ENCODE measurements around the gene RABL6.
"Not testable (repeated sequence)": the region's sequence is repeated elsewhere in the genome, so short reads cannot be mapped to it uniquely, and the experiment has no call there.

RABL6 gene

DNA sequence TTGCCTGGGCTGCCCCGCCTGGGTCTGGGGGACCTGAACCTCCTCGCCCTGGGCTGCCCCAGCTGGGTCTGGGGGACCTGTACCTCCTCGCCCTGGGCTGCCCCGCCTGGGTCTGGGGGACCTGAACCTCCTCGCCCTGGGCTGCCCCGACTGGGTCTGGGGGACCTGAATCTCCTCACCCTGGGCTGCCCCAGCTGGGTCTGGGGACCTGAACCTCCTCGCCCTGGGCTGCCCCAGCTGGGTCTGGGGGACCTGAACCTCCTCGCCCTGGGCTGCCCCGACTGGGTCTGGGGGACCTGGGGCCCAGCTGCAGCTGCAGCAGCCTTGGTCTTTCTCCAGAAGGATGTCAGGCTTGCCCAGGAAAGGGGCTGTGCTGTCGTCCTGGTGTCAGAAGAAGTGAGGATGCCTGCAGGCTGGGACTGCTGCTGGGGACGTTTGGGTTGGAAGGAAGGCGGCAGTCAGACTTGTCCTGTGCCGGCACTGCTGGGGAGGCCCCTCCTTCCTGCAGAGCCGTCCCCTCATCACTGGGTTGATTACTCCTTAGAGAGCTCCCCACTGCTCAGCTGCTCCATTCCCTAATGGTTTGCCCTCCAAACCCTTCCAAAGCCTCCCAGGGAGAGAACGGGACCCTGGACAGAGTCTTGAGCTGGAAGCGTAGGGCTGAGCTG is 25.8 kb downstream of the RABL6 start:
- H3K4me3 ChIP-seq (ENCODE audit: low read depth, low read length); H3K4me1 ChIP-seq (ENCODE audit: control insufficient read depth, insufficient read depth, low read length); H3K27me3 ChIP-seq (ENCODE audit: control insufficient read depth, insufficient read depth, low read length); H3K9me3 ChIP-seq (ENCODE audit: control insufficient read depth, insufficient read depth, low read depth, low read length); H3K9ac ChIP-seq (ENCODE audit: low read length); H3K27ac ChIP-seq (ENCODE audit: low read depth, low read length): not testable (repeated sequence)
- H3K36me3 ChIP-seq (ENCODE audit: control insufficient read depth, insufficient read depth, low read length): peaks cover 74% of the 10 kb centered on the region

- Histone ChIP-seq H3K9ac (ENCODE audit: low read length) (no peak overlapping the region), H3K36me3 (ENCODE audit: control insufficient read depth, insufficient read depth, low read length) (peaks cover 72% of the 10 kb centered on the region), H3K27ac (ENCODE audit: low read depth, low read length) (no peak overlapping the region), H3K4me1 (ENCODE audit: control insufficient read depth, insufficient read depth, low read length) (peaks cover 11% of the 10 kb centered on the region), H3K27me3 (ENCODE audit: control insufficient read depth, insufficient read depth, low read length) (no peaks in the 10 kb centered on the region), H3K4me3 (ENCODE audit: low read depth, low read length) (no peak overlapping the region), H3K9me3 (ENCODE audit: control insufficient read depth, insufficient read depth, low read depth, low read length) (no peaks in the 10 kb centered on the region)
Measured at GRCh38 chr9:136835162-136835931, 27.6 kb downstream of the RABL6 start.

GRCh38 chr9:136835932-136836904 is 28.5 kb downstream of the RABL6 start:
- Histone ChIP-seq H3K9me3 (ENCODE audit: control insufficient read depth, insufficient read depth, low read depth, low read length) (no peaks in the 10 kb centered on the region), H3K27me3 (ENCODE audit: control insufficient read depth, insufficient read depth, low read length) (no peaks in the 10 kb centered on the region), H3K9ac (ENCODE audit: low read length) (no peak overlapping the region), H3K27ac (ENCODE audit: low read depth, low read length) (no peak overlapping the region), H3K4me3 (ENCODE audit: low read depth, low read length) (no peak overlapping the region), H3K4me1 (ENCODE audit: control insufficient read depth, insufficient read depth, low read length) (peaks cover 20% of the 10 kb centered on the region), H3K36me3 (ENCODE audit: control insufficient read depth, insufficient read depth, low read length) (peaks cover 64% of the 10 kb centered on the region)

GRCh38 chr9:136837146-136837855 is 29.6 kb downstream of the RABL6 start:
- no peaks in the 10 kb centered on the region for H3K27me3 ChIP-seq (ENCODE audit: control insufficient read depth, insufficient read depth, low read length)
- H3K27ac ChIP-seq (ENCODE audit: low read depth, low read length): no peak overlapping the region
- H3K9ac ChIP-seq (ENCODE audit: low read length): no peak overlapping the region
- H3K36me3 ChIP-seq (ENCODE audit: control insufficient read depth, insufficient read depth, low read length): peaks cover 53% of the 10 kb centered on the region
- no peak overlapping the region for H3K4me3 ChIP-seq (ENCODE audit: low read depth, low read length)
- H3K4me1 ChIP-seq (ENCODE audit: control insufficient read depth, insufficient read depth, low read length): peaks cover 26% of the 10 kb centered on the region
- H3K9me3 ChIP-seq (ENCODE audit: control insufficient read depth, insufficient read depth, low read depth, low read length): no peaks in the 10 kb centered on the region

DNA sequence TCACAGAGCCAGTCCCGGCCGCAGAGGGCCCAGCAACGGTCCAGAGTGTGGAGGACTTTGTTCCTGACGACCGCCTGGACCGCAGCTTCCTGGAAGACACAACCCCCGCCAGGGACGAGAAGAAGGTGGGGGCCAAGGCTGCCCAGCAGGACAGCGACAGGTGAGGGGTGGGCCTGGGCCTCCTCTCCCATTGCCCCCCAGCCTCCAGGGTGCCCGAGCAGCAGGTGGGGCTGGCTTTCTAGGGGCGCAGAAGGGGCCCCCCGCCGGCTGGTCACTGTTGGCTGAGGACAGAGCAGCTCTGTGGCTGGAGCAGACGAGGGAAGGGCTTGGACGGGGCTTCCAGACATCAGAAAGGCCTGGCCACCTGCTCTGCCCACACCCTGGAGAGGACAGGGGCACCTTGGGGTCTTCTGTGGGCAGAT is 30.1 kb downstream of the RABL6 start:
- H3K27ac ChIP-seq (ENCODE audit: low read depth, low read length); H3K27me3 ChIP-seq (ENCODE audit: control insufficient read depth, insufficient read depth, low read length); H3K4me3 ChIP-seq (ENCODE audit: low read depth, low read length); H3K9ac ChIP-seq (ENCODE audit: low read length); H3K9me3 ChIP-seq (ENCODE audit: control insufficient read depth, insufficient read depth, low read depth, low read length): not testable (repeated sequence)
- Histone ChIP-seq H3K4me1 (ENCODE audit: control insufficient read depth, insufficient read depth, low read length) (peaks cover 30% of the 10 kb centered on the region), H3K36me3 (ENCODE audit: control insufficient read depth, insufficient read depth, low read length) (peaks cover 48% of the 10 kb centered on the region)

DNA sequence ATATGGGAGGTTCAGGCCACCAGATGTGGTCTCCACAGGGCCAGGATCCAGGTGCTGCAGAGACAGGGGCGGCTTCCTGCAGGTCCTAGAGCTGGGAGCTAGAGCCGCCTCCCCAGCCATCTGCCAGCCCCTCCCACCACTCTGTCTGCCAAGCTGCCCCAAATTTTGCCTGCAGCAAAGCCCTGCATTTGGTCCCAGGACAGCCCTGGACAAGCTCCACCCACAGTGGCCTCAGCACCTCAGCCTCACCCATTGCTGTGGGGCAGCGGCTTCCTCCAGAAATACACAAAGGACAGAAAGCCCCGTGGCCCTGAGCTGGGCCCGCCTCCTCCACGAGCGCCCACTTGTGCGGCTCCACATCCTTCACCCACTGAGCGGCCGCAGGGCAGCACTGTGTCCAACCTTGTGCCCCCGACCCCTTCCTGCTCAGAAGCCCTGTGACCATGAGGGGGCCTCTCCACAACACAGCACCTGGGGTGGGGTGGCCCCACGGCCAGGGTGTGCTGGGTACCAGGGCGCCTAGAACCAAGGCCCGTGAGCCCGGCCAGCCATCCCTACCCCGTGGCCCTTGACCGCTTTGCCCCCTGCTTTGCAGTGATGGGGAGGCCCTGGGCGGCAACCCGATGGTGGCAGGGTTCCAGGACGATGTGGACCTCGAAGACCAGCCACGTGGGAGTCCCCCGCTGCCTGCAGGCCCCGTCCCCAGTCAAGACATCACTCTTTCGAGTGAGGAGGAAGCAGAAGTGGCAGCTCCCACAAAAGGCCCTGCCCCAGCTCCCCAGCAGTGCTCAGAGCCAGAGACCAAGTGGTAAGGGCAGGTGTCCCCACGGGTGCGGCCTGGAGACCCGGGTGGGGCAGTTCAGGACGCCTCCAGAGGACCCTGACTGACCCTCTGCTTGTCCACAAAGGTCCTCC is 30.8 kb downstream of the RABL6 start:
- no peak overlapping the region for H3K27ac ChIP-seq (ENCODE audit: low read depth, low read length)
- no peaks in the 10 kb centered on the region for H3K9me3 ChIP-seq (ENCODE audit: control insufficient read depth, insufficient read depth, low read depth, low read length)
- no peaks in the 10 kb centered on the region for H3K27me3 ChIP-seq (ENCODE audit: control insufficient read depth, insufficient read depth, low read length)
- H3K4me1 ChIP-seq (ENCODE audit: control insufficient read depth, insufficient read depth, low read length): peaks cover 30% of the 10 kb centered on the region
- H3K36me3 ChIP-seq (ENCODE audit: control insufficient read depth, insufficient read depth, low read length): peaks cover 47% of the 10 kb centered on the region
- no peak overlapping the region for H3K4me3 ChIP-seq (ENCODE audit: low read depth, low read length)
- no peak overlapping the region for H3K9ac ChIP-seq (ENCODE audit: low read length)

GRCh38 chr9:136839229-136840139 is 31.7 kb downstream of the RABL6 start:
- Histone ChIP-seq H3K9me3 (ENCODE audit: control insufficient read depth, insufficient read depth, low read depth, low read length) (no peaks in the 10 kb centered on the region), H3K27me3 (ENCODE audit: control insufficient read depth, insufficient read depth, low read length) (no peaks in the 10 kb centered on the region), H3K36me3 (ENCODE audit: control insufficient read depth, insufficient read depth, low read length) (peaks cover 42% of the 10 kb centered on the region), H3K27ac (ENCODE audit: low read depth, low read length) (0 out of 2 replicates have a peak overlapping the region, but pooled peaks have one; percentile 0), H3K4me1 (ENCODE audit: control insufficient read depth, insufficient read depth, low read length) (peaks cover 30% of the 10 kb centered on the region), H3K9ac (ENCODE audit: low read length) (no peak overlapping the region), H3K4me3 (ENCODE audit: low read depth, low read length) (no peak overlapping the region)

DNA sequence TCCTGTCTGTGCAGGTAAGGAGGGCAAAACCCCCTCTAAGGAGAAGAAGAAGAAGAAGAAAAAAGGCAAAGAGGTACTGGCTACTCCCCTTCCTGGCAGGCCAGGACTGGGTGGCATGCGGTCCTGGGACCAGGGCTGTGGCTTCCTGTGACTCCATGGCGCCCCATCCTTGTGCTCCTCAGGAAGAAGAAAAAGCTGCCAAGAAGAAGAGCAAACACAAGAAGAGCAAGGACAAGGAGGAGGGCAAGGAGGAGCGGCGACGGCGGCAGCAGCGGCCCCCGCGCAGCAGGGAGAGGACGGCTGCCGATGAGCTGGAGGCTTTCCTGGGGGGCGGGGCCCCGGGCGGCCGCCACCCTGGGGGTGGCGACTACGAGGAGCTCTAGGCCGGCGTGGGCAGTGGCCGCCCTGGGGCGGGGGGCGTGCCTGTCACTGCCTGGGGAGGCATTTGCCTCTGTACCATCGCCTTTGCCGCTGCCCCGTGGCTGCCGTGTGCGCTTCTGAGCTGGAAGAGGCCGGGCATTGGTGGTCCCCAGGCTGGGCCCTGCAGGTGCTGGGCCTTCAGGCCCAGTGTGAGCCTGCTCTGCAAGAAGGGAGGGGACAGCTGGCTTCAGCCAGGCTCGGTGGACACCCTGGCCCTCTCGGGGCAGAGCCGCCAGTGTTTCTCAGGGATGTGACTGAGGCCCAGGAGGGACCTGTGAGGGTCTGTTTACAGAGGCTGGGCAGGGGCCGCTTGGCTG is 32.6 kb downstream of the RABL6 start:
- no peak overlapping the region for H3K4me3 ChIP-seq (ENCODE audit: low read depth, low read length)
- H3K4me1 ChIP-seq (ENCODE audit: control insufficient read depth, insufficient read depth, low read length): peaks cover 30% of the 10 kb centered on the region
- no peaks in the 10 kb centered on the region; the same call in 1 of the 2 replicates for H3K27me3 ChIP-seq (ENCODE audit: control insufficient read depth, insufficient read depth, low read length)
- H3K9me3 ChIP-seq (ENCODE audit: control insufficient read depth, insufficient read depth, low read depth, low read length): no peaks in the 10 kb centered on the region
- peaks cover 39% of the 10 kb centered on the region for H3K36me3 ChIP-seq (ENCODE audit: control insufficient read depth, insufficient read depth, low read length)
- 0 out of 2 replicates have a peak overlapping the region, but pooled peaks have one; percentile 0 for H3K27ac ChIP-seq (ENCODE audit: low read depth, low read length)
- H3K9ac ChIP-seq (ENCODE audit: low read length): no peak overlapping the region
